ENCODE data around the gene LNX1.

The LNX1 gene

DNA sequence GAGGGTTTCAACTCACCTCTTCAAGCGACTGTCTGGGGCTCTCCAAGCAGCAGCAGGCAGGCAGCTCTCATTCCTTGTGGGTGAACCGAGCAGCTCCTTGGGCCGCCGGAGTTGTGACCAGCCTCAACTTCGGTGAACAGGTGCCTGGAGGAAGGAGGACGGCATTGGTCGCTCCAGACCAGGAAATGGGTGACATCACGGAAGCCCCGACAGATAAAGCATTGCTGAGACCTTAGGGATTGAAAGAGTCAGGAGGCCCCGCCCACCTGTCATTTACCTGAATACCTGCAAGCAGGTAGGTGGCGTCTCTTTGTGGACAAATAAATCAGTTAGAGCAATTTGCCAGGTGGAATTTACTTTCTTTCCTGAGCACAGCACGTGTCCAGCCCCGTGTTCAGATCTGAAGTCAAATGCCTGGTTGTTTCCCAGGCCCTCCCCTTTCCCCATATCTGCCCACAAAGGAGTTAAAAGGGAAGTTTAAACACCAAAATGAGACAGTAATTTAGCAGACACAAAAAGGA, at the start of gene LNX1:
LNX1 (minus strand) TSS at position 115 of the 521 bp plus-strand sequence. CDS start 17,484 bp downstream, outside the sequence.
- ATAC-seq (ENCODE audit: low read depth) (no peak), DNase-seq (ENCODE audit: low spot score in 2 of 2) (no peak)
- peaks cover 9% of the 10 kb centered on the region for H3K4me1 Mint-ChIP-seq
- H3K9me3 Mint-ChIP-seq = no peaks in the 10 kb centered on the region
- H3K27ac Mint-ChIP-seq = no peak within 1 kb of the TSS
- H3K27me3 Mint-ChIP-seq = peaks cover 15% of the 10 kb centered on the region
- H3K4me3 Mint-ChIP-seq = peak within 1 kb of the TSS; percentile 50
- no peaks in the 10 kb centered on the region for H3K36me3 Mint-ChIP-seq

DNA sequence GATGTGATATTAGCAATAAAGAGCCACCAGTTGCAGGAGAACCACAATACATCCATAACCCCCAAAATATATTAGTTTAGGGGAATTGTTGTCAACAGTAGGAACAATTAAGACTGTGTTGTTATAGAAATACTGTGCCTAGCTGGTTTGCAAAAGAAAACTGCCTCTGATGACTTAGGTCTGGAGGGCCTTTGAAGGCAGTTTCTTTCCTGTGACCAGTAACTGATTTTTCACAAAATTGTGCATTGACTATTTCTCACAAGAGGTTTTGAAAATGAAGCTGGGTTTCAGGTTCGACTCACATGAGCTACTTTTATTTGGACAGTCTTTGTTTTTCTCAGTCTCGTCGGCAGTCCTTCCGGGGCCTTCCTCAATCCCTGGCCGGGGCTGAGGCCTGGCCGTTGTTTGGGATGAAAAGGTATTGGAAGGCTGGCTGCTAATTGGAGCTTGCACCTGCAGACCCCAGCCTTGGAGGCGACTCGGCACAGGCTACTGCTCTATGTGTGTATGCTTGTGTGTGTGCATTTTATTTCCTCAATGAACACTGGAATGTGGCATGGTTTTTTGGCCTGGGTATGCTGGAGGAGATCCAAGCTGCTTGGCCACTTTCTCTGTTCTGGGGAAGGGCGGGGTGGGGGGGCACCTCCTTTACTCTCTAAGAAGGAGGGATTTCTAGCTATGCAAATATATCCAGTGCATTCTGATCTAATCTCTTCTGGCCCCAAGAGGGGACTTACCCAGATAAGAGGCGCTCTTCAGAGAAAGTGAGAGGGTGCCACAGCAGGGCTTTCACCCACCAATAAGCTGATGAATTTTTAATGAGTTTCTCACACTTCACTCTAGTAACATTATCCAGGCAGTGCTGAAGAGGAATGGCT, 49.5 kb upstream of the LNX1 start:
- Mint-ChIP-seq H3K27ac (no peak overlapping the region), H3K36me3 (no peaks in the 10 kb centered on the region), H3K9me3 (no peaks in the 10 kb centered on the region), H3K4me3 (no peak overlapping the region), H3K27me3 (peaks cover 7% of the 10 kb centered on the region), H3K4me1 (no peaks in the 10 kb centered on the region)
- no peak for DNase-seq (ENCODE audit: low spot score in 2 of 2)
- ATAC-seq (ENCODE audit: low read depth) = no peak

DNA sequence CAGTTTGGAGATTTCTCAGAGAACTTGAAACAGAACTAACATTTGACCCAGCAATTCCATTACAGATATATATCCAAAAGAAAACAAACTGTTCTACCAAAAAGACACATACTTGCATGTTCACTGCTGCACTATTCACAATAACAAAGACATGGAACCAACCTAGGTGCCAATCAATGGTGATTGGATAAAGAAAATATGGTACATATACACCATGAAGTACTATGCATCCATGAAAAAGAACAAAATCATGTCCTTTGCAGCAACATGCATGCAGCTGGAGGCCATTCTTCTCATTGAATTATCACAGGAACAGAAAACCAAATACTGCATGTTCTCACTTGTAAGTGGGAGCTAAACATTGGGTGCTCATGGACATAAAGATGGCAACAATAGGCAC, 47.6 kb upstream of the LNX1 start:
- no peak for DNase-seq (ENCODE audit: low spot score in 2 of 2)
- no peak for ATAC-seq (ENCODE audit: low read depth)

DNA sequence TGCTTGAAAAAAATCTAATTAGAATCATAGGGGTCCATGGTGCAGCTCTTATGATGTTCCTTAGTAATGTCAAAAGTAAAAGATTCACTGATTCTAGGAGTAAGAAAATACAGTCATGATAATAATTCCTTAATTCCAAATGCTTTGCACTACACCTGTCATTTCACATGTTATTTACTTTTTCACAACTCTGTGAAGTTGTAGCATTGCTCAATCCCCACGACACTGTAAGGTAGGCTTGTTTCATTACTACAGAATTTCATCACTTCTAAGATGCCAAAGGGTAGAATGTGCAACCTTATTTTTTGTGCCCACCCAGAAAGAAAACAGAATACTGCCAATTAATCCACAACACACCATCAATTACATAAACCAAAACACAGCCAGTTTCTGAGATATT, 46.1 kb upstream of the LNX1 start:
- no peak overlapping the region for H3K27ac Mint-ChIP-seq
- ATAC-seq (ENCODE audit: low read depth) (no peak), DNase-seq (ENCODE audit: low spot score in 2 of 2) (no peak)
- no peak overlapping the region for H3K4me3 Mint-ChIP-seq
- H3K27me3 Mint-ChIP-seq = peaks cover 12% of the 10 kb centered on the region
- no peaks in the 10 kb centered on the region for H3K9me3 Mint-ChIP-seq
- H3K4me1 Mint-ChIP-seq = no peaks in the 10 kb centered on the region
- H3K36me3 Mint-ChIP-seq = no peaks in the 10 kb centered on the region

More for the DNA sequence above, 47.6 kb upstream of the LNX1 start:
- Mint-ChIP-seq H3K27ac (no peak overlapping the region), H3K36me3 (no peaks in the 10 kb centered on the region), H3K27me3 (peaks cover 11% of the 10 kb centered on the region), H3K4me1 (no peaks in the 10 kb centered on the region), H3K4me3 (no peak overlapping the region), H3K9me3 (no peaks in the 10 kb centered on the region)

DNA sequence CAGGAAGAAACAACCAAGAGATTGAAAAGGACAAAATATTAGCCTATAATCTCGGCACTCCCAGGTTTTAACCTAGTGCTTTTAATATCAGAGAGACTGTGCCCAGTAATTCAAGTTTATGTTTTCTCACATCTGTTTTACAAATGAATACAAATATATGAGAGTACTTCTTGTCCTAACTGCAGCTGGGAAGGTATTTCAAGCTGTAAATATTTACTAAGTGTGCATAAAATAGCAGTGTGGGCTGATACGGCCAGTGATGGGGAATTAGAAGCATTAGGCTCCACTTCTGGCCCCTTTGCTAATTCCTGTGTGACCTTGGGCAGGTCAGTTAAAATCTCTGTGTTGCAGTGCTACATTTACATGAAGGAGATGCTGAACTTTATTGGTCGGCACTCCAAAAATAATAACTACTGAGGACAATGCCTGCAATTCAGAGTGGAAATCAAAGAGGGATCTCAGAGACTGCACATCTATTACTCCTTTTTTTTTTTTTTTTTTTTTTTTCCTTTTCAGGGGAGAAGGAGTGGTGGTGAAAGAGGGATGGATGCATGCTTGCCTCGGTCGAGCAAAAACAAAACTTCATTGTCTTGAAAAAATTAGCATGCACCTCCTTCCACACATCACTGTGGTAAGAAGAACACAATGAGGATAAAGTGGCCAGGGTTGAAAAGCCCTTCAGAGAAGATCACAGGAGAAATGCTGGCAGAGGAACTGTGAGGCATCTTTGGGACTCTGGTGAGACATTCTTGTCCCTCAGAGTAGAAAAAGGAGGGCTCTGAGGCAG, 44.6 kb upstream of the LNX1 start:
- DNase-seq (ENCODE audit: low spot score in 2 of 2) (no peak), ATAC-seq (ENCODE audit: low read depth) (no peak)
- Mint-ChIP-seq H3K4me3 (no peak overlapping the region), H3K27ac (no peak overlapping the region), H3K4me1 (no peaks in the 10 kb centered on the region), H3K27me3 (peaks cover 14% of the 10 kb centered on the region), H3K9me3 (no peaks in the 10 kb centered on the region), H3K36me3 (no peaks in the 10 kb centered on the region)

DNA sequence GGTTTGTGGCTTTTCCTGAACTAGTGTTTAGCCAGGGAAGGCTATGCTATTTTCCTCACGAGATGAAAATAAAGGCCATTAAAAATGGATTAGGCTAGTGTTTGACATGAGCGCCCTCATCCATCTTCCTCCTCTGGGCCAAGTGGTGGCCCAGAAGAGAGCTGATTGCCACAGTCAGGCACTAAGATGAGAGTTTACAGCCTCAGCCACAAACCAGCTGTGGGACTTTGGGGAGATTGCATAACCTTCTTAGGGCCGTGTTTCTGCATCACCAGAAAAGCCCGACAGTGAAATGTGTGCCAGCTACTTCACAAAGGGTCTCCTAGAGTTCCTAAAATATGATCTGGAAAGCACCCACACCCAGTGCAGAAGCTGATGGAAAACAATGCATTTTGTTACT, 42.3 kb upstream of the LNX1 start:
- no peak for DNase-seq (ENCODE audit: low spot score in 2 of 2)
- no peak for ATAC-seq (ENCODE audit: low read depth)
- Mint-ChIP-seq H3K4me1 (no peaks in the 10 kb centered on the region), H3K36me3 (no peaks in the 10 kb centered on the region), H3K9me3 (no peaks in the 10 kb centered on the region), H3K27me3 (peaks cover 19% of the 10 kb centered on the region), H3K27ac (no peak overlapping the region), H3K4me3 (no peak overlapping the region)

DNA sequence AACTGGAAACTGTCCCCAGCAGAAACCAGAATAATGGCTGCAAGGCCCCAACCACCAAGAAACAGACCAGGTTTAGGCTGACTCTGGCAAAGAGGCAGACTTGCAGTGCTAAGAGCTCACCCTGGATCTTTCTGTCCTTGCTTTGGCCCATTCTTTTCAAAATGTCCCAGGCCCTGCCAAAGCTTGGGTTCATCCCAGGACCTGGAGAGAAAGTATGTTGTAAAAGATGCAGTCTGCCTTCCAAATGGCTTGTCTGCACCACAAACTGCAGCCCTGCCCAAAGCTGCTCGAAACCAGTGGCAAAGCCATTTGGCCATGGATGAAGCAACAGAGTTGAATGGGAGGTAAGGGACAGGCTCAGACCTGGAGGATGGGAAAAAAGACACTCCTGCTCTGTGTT, 38.0 kb upstream of the LNX1 start:
- H3K27me3 Mint-ChIP-seq = peaks cover 13% of the 10 kb centered on the region
- DNase-seq (ENCODE audit: low spot score in 2 of 2) (no peak), ATAC-seq (ENCODE audit: low read depth) (no peak)
- H3K4me1 Mint-ChIP-seq = no peaks in the 10 kb centered on the region
- H3K36me3 Mint-ChIP-seq = no peaks in the 10 kb centered on the region
- no peak overlapping the region for H3K4me3 Mint-ChIP-seq
- no peak overlapping the region for H3K27ac Mint-ChIP-seq
- peaks cover 3% of the 10 kb centered on the region for H3K9me3 Mint-ChIP-seq

DNA sequence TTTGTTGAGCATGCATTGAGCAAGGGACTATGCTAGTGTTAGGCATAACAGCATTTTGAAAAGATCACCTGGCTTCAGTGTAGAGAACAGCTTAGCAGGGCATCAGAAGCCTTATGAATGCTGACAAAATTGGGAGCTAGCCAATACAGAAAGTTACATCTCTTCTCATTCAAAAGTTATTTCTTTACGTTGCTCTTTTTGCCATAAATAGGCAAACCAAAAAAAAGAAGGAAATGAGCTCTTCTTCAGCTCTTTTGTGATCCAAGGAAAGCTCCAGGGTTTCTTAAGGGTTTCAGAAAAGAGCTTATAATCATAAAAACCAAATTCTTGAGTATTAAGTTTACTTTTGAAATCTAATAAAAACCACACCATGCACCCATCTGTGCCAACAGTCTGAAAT, 35.2 kb upstream of the LNX1 start:
- ATAC-seq (ENCODE audit: low read depth) = no peak
- DNase-seq (ENCODE audit: low spot score in 2 of 2) = no peak
- H3K4me1 Mint-ChIP-seq = no peaks in the 10 kb centered on the region
- no peak overlapping the region for H3K27ac Mint-ChIP-seq
- H3K36me3 Mint-ChIP-seq = no peaks in the 10 kb centered on the region
- H3K4me3 Mint-ChIP-seq = no peak overlapping the region
- H3K27me3 Mint-ChIP-seq = peaks cover 15% of the 10 kb centered on the region
- H3K9me3 Mint-ChIP-seq = peaks cover 6% of the 10 kb centered on the region

DNA sequence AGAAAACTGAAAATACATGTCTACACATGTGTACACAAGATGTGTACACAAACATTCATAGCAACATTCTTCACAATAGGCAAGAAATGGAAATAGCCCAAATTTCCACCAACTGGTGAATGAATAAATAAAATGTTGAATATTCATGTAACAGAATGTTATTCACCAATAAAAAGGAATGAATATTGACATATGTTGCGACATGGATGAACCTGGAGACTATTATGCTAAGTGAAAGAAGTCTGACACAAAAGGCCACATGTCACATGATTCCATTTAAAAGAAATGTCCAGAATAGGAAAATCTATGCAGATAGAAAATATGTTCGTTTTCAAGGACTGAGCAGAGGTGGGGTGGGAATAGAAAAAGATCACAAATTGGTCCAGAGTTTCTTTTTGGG, 34.6 kb upstream of the LNX1 start:
- DNase-seq (ENCODE audit: low spot score in 2 of 2) = no peak
- Mint-ChIP-seq H3K27ac (no peak overlapping the region), H3K4me1 (no peaks in the 10 kb centered on the region), H3K9me3 (peaks cover 6% of the 10 kb centered on the region), H3K27me3 (peaks cover 14% of the 10 kb centered on the region), H3K4me3 (no peak overlapping the region), H3K36me3 (no peaks in the 10 kb centered on the region)
- ATAC-seq (ENCODE audit: low read depth) = no peak

DNA sequence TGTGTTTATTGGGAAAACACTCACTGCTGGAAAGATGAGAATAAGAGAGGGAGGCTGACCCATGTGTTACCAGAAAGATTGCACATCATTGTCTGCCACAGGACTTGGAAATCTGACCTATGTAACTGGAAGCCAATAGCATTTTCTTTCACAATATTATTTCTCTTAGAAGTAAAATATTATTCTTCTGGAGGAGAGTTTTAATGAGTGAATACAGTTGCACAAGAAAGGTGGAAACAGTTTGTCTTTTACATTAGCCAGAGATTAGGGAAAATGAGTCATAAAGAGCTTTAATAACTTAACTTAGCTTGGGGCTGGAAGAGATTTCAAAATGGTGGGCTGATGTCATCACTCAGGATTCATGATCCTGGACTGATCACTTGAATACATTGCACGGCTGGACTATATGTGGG, 31.5 kb upstream of the LNX1 start:
- DNase-seq (ENCODE audit: low spot score in 2 of 2) = no peak
- no peaks in the 10 kb centered on the region for H3K36me3 Mint-ChIP-seq
- H3K27ac Mint-ChIP-seq = no peak overlapping the region
- H3K27me3 Mint-ChIP-seq = peaks cover 7% of the 10 kb centered on the region
- H3K4me1 Mint-ChIP-seq = no peaks in the 10 kb centered on the region
- peaks cover 6% of the 10 kb centered on the region for H3K9me3 Mint-ChIP-seq
- no peak for ATAC-seq (ENCODE audit: low read depth)
- H3K4me3 Mint-ChIP-seq = no peak overlapping the region

DNA sequence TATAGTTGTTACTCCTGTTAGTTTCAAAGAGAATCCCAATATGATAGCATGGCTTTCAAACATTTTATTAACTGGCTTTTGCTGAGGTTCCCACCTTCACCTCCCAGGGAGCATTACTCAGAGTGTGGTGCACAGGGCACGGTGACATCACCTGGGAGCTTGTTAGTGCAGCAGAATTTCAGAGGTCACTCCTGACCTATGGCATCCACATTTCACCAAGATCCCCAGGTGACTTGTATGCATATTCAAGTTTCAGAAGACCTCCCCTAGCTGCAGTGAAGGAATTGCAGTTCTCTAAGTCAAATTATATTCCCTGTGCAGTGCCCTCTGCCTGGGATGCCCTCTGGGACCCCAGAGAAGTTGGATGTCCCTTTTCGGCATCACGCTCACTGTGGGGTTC, 29.7 kb upstream of the LNX1 start:
- no peak overlapping the region for H3K4me3 Mint-ChIP-seq
- no peak for ATAC-seq (ENCODE audit: low read depth)
- peaks cover 6% of the 10 kb centered on the region for H3K9me3 Mint-ChIP-seq
- peaks cover 7% of the 10 kb centered on the region for H3K27me3 Mint-ChIP-seq
- no peaks in the 10 kb centered on the region for H3K36me3 Mint-ChIP-seq
- DNase-seq (ENCODE audit: low spot score in 2 of 2) = no peak
- H3K4me1 Mint-ChIP-seq = no peaks in the 10 kb centered on the region
- no peak overlapping the region for H3K27ac Mint-ChIP-seq

DNA sequence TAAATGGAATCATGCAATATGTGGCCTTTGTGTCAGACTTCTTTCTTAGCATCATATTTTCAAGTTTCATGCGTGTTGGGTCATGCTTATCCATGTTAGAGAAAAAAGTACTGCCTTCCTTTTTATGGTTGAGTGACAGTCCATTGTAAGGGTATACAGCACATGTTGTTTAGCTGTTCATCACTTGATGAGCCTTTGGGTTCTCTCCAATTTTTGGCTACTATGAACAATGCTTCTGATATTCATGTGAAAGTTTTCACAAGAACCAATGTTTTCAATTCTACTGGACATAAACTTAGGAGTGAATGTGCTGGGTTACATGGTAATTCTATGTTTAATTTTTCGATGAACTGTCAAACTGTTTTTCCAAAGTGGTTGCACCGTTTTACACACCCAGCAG, 28.1 kb upstream of the LNX1 start:
- Mint-ChIP-seq H3K9me3 (peaks cover 4% of the 10 kb centered on the region), H3K27ac (no peak overlapping the region), H3K4me1 (no peaks in the 10 kb centered on the region), H3K36me3 (no peaks in the 10 kb centered on the region), H3K27me3 (peaks cover 10% of the 10 kb centered on the region), H3K4me3 (no peak overlapping the region)
- ATAC-seq (ENCODE audit: low read depth) (no peak), DNase-seq (ENCODE audit: low spot score in 2 of 2) (no peak)

DNA sequence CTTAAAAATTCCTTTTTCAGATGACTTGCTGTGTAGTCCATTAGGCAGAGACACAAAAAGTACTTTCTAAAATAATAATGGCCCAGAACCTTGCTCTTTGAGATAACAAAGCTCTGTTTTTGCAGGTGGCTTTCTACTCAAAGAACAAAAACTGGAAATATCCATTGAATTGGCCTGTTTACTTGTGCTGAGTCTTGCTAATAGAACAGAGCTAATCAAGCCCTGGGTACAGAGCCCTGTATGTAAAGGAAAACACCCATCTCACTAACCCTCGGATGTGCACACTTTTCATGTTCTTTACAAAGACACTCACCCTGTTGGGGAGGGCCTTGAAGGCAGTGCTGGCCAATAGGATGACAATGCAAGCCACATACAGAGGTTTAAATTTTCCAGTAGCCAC, 27.0 kb upstream of the LNX1 start:
- Mint-ChIP-seq H3K27ac (no peak overlapping the region), H3K4me3 (no peak overlapping the region), H3K9me3 (peaks cover 2% of the 10 kb centered on the region), H3K27me3 (peaks cover 8% of the 10 kb centered on the region), H3K36me3 (no peaks in the 10 kb centered on the region), H3K4me1 (no peaks in the 10 kb centered on the region)
- ATAC-seq (ENCODE audit: low read depth) (no peak), DNase-seq (ENCODE audit: low spot score in 2 of 2) (no peak)

DNA sequence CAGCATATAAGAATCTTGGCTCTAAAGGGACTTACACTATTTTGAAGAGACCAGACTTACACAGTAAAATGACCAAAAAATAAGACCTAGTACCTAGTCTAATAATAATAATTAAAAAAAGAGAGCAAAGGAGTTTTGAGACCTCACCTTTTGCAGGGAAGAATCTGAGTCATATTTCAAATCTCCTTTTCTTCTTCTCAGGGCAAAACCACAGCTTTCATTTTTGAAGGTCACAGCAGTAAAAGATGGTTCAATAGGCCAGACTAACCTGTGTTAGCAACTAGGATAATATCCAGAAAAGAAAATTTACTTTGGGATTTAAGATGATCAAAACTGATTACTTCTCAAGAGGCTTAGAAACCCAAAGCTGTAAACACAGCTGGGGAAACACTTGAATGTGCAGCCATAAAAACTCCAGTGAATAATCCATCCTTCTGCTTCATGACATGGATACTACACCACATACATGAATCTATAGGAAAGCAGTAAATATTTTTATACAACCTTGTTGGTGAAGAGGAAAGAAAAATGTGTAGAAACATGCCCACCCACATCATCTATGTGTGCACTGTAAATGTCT, 25.9 kb upstream of the LNX1 start:
- Mint-ChIP-seq H3K4me3 (no peak overlapping the region), H3K27ac (no peak overlapping the region), H3K4me1 (no peaks in the 10 kb centered on the region), H3K27me3 (peaks cover 5% of the 10 kb centered on the region), H3K9me3 (peaks cover 2% of the 10 kb centered on the region), H3K36me3 (no peaks in the 10 kb centered on the region)
- ATAC-seq (ENCODE audit: low read depth) (no peak), DNase-seq (ENCODE audit: low spot score in 2 of 2) (no peak)
